SU-DHL-6 (cell line): ENCODE results near the gene FANCC.
"Not testable (repeated sequence)": the region's sequence is repeated elsewhere in the genome, so short reads cannot be mapped to it uniquely, and the experiment has no call there.

ENCODE experiments used
- H2AFZ ChIP-seq: fragments of 200-600 bp; sonication (generic); 2 replicates; pipeline ENCODE4 v1.6.1; 2014; ENCODE audit warnings: low read depth, mild to moderate bottlenecking, moderate library complexity, mixed read lengths, antibody characterized with exemption, low read length; ENCODE audit not compliant: severe bottlenecking
- H3F3A ChIP-seq: fragments of 200-600 bp; shearing (Covaris generic); 2 replicates; pipeline ENCODE4 v1.6.0; 2016; ENCODE audit warnings: antibody characterized with exemption, mild to moderate bottlenecking; ENCODE audit not compliant: insufficient read depth
- H3K27ac ChIP-seq: fragments of 200-600 bp; sonication (generic); 2 replicates; pipeline ENCODE4 v1.5.1; 2016; ENCODE audit warnings: low read depth, mild to moderate bottlenecking, low read length, moderate library complexity, mixed read lengths
- H3K27me3 ChIP-seq: fragments of 200-600 bp; sonication (generic), shearing (Covaris generic); 2 replicates; pipeline ENCODE4 v1.6.0; 2014; ENCODE audit warnings: mild to moderate bottlenecking, low read length
- H3K36me3 ChIP-seq: fragments of 200-600 bp; sonication (generic); 2 replicates; pipeline ENCODE4 v1.6.1; 2014; ENCODE audit warnings: mild to moderate bottlenecking, low read length, mixed read lengths
- H3K4me2 ChIP-seq: fragments of 300-600, 200-600 bp; shearing (Covaris generic), sonication (generic); 2 replicates; pipeline ENCODE4 v1.6.0; 2014; ENCODE audit warnings: low read length, low read depth, mild to moderate bottlenecking; ENCODE audit not compliant: poor library complexity, severe bottlenecking
- H3K4me3 ChIP-seq: fragments of 200-600 bp; sonication (generic); 2 replicates; pipeline ENCODE4 v1.5.1; 2014; ENCODE audit warnings: antibody characterized with exemption, low read length, mild to moderate bottlenecking, mixed read lengths; ENCODE audit not compliant: insufficient read depth, poor library complexity, severe bottlenecking
- H3K79me2 ChIP-seq: fragments of 200-600 bp; sonication (generic); 2 replicates; pipeline ENCODE4 v1.6.1; 2014; ENCODE audit warnings: mild to moderate bottlenecking, low read length, moderate library complexity; ENCODE audit not compliant: insufficient read depth
- H3K9ac ChIP-seq: fragments of 200-600 bp; sonication (generic); 2 replicates; pipeline ENCODE4 v1.7.0; 2014; ENCODE audit warnings: mild to moderate bottlenecking, low read length
- H3K9me2 ChIP-seq: fragments of 200-600 bp; sonication (generic); replicated peaks from 2 replicates; pipeline ENCODE4 v1.6.1; 2014; ENCODE audit warnings: low read length; ENCODE audit not compliant: insufficient read depth
- H3K9me3 ChIP-seq: fragments of 200-600 bp; sonication (generic); 2 replicates; pipeline ENCODE4 v1.6.1; 2014; ENCODE audit warnings: low read length, mixed read lengths; ENCODE audit not compliant: insufficient read depth
- H4K20me1 ChIP-seq: fragments of 200-600 bp; sonication (generic); 2 replicates; pipeline ENCODE4 v1.6.1; 2014; ENCODE audit warnings: low read depth, mild to moderate bottlenecking, antibody characterized with exemption, low read length, moderate library complexity, mixed read lengths
- EZH2phosphoT487 ChIP-seq: fragments of 200-600 bp; sonication (generic), shearing (Covaris generic); conservative IDR thresholded peaks from 2 replicates; pipeline ENCODE4 v1.6.1; 2018; ENCODE audit warnings: mild to moderate bottlenecking, antibody characterized with exemption, low read length, moderate library complexity, mixed read lengths
- TF ChIP-seq, protein P1 (sequence below): fragments of 200-600 bp; sonication (generic); IDR thresholded peaks from one replicate; pipeline ENCODE4 v1.5.1; 2017; ENCODE audit warnings: antibody characterized with exemption, mild to moderate bottlenecking, low read length, moderate library complexity; ENCODE audit not compliant: insufficient read depth, poor library complexity, severe bottlenecking

Gene FANCC

DNA sequence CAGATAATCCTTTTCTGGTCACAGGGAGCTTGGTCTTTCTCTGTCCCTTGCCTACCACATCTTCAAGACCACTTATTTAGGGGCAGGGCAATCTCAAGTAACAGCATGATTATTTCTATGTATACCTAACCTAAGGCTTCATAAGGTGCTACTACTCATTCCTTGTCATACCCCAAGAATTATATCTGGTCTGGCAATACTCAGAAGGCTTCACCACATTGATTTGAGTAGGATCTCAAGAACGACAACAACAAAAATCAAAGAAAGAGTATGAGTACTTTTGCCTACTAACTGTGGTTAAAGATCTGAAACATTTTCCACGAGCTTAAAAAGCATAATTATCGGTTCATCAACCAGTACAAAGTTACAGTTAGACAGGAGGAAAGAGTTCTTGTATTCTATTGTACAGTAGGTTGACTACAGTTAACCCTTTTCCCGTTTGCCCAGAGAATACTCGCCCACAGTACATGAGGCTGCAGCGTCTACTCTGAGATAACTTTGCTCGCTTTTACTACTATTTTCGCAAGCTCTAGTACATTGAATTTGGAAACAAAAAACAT, 41.0 kb downstream of the FANCC start:
- Histone ChIP-seq H2AFZ (no peak overlapping the region), H3K4me3 (no peak overlapping the region), H3K9me3 (peaks cover 3% of the 10 kb centered on the region; the same call in 1 of the 2 replicates), H3K9ac (no peak overlapping the region), H3K36me3 (0 out of 2 replicates have a peak, but pooled peaks cover 2% of the 10 kb centered on the region), H3K79me2 (0 out of 2 replicates have a peak, but pooled peaks cover 5% of the 10 kb centered on the region), H3K27ac (no peak overlapping the region), H3K4me2 (no peak overlapping the region), H3K27me3 (no peaks in the 10 kb centered on the region), H3K9me2 (no peaks in the 10 kb centered on the region), H4K20me1 (no peaks in the 10 kb centered on the region), H3F3A (no peaks in the 10 kb centered on the region)
- no peak for TF ChIP-seq EZH2phosphoT487
- TF ChIP-seq, protein P1, sequence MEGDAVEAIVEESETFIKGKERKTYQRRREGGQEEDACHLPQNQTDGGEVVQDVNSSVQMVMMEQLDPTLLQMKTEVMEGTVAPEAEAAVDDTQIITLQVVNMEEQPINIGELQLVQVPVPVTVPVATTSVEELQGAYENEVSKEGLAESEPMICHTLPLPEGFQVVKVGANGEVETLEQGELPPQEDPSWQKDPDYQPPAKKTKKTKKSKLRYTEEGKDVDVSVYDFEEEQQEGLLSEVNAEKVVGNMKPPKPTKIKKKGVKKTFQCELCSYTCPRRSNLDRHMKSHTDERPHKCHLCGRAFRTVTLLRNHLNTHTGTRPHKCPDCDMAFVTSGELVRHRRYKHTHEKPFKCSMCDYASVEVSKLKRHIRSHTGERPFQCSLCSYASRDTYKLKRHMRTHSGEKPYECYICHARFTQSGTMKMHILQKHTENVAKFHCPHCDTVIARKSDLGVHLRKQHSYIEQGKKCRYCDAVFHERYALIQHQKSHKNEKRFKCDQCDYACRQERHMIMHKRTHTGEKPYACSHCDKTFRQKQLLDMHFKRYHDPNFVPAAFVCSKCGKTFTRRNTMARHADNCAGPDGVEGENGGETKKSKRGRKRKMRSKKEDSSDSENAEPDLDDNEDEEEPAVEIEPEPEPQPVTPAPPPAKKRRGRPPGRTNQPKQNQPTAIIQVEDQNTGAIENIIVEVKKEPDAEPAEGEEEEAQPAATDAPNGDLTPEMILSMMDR, result no peak

DNA sequence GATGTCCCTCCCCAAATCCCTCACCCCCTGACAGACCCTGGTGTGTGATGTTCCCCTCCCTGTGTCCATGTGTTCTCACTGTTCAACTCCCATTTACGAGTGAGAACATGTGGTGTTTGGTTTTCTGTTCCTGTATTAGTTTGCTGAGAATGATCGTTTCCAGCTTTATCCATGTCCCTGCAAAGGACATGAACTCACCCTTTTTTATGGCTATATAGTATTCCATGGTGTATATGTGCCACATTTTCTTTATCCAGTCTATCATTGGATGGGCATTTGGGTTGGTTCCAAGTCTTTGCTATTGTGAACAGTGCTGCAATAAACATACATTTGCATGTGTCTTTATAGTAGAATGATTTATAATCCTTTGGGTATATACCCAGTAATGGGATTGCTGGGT, 43.3 kb downstream of the FANCC start:
- not testable (repeated sequence) for H3K79me2 ChIP-seq, H4K20me1 ChIP-seq

GRCh38 chr9:95273369-95274022, 44.0 kb downstream of the FANCC start:
- Histone ChIP-seq H3K36me3 (no peaks in the 10 kb centered on the region), H3K9me2 (no peaks in the 10 kb centered on the region), H3K9me3 (no peaks in the 10 kb centered on the region), H3F3A (no peaks in the 10 kb centered on the region), H3K27me3 (no peaks in the 10 kb centered on the region), H3K27ac (no peak overlapping the region), H3K9ac (no peak overlapping the region), H2AFZ (no peak overlapping the region), H3K79me2 (no peaks in the 10 kb centered on the region), H3K4me2 (no peak overlapping the region), H4K20me1 (0 out of 2 replicates have a peak, but pooled peaks cover under 1% of the 10 kb centered on the region), H3K4me3 (no peak overlapping the region)
- no peak for TF ChIP-seq EZH2phosphoT487
- TF ChIP-seq, protein P1, result no peak

More for the DNA sequence above, 43.3 kb downstream of the FANCC start:
- not testable (repeated sequence) for H3K27ac ChIP-seq, H3K9ac ChIP-seq, H3K9me3 ChIP-seq, H3K9me2 ChIP-seq, H3K4me3 ChIP-seq, H2AFZ ChIP-seq, H3F3A ChIP-seq, H3K36me3 ChIP-seq, H3K4me2 ChIP-seq, H3K27me3 ChIP-seq

GRCh38 chr9:95272830-95273229, 44.7 kb downstream of the FANCC start:
- H3K9ac ChIP-seq, result no peak overlapping the region
- no peaks in the 10 kb centered on the region for H3K27me3 ChIP-seq
- no peak overlapping the region for H3K4me3 ChIP-seq
- H3K9me2 ChIP-seq, result no peaks in the 10 kb centered on the region
- no peak overlapping the region for H3K4me2 ChIP-seq
- 0 out of 2 replicates have a peak, but pooled peaks cover 6% of the 10 kb centered on the region for H4K20me1 ChIP-seq
- no peaks in the 10 kb centered on the region for H3K79me2 ChIP-seq
- no peak for TF ChIP-seq EZH2phosphoT487
- TF ChIP-seq, protein P1, result no peak
- H3K36me3 ChIP-seq, result no peaks in the 10 kb centered on the region
- H3K9me3 ChIP-seq, result no peaks in the 10 kb centered on the region
- no peaks in the 10 kb centered on the region for H3F3A ChIP-seq
- no peak overlapping the region for H3K27ac ChIP-seq
- H2AFZ ChIP-seq, result no peak overlapping the region
